Umbilical cord (tissue), 2 donors: ENCODE data around the gene SLC6A9. TPM values are rescaled to one million over a fixed set of nuclear protein-coding genes. Genes with fewer than 3 reads are reported as not detected.
A peak's percentile ranks its signal among the peaks of the same experiment; 100 is the strongest.

ENCODE experiments used
- DNase-seq: peaks from one replicate; pipeline ENCODE4 v3.0.0-alpha.2; 2015; ENCODE audit warnings: low spot score
- total RNA-seq: library from RNA; depleted of rRNA; stranded (reverse); fragments of >200 nt; gene quantifications from one replicate; pipeline ENCODE4 v1.2.3, GENCODE V29; 2014; ENCODE audit warnings: low replicate concordance; ENCODE audit not compliant: insufficient read depth

SLC6A9 gene
- total RNA-seq, 1 donor from 2014 or later = 0.48 TPM

DNA sequence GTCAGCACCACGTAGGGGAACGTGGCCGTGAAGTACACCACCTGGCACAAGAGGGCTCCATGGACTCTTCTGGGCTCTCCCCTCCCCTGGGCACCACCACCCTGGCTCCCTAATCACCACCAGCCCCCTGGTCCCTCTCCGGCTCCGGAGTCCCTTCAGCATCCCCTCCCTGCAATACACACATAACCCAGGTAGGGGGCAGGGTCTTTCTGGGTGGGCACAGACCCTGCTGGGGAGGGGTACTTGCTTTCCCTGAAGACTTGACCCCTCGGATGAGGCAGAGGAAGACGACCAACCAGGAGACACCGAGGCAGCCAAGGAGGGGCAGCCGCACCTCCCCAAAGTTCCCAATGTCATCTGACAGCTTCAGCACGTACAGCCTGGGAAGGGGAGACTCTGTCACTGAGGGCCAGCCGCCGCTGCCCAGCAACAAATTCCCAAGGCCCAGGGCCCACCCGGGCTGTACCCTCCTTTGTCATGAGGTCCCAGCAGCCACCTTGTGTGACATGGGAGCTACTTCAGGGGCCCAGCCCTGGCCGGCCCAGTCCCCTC, 28.6 kb downstream of the SLC6A9 start:
- no peak for DNase-seq

DNA sequence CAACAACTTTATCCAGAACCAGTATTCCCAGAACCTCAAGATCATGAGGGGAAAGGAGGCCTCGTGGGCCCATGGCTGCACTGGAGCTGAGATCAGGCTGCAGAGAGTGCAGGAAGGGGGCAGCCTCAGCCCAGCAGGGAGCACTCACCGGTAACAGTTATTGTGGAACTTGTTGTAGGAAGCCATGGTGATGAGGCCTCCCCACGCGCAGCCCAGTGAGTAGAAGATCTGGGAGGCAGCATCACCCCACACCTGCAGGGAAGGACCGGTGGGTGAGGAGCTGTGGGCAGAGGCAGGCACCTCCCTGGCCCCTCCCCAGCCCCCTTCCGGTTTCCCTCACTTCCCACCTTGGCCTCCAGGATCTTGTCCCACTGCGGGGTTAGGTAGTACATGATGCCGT, 29.1 kb downstream of the SLC6A9 start:
- no peak for DNase-seq

DNA sequence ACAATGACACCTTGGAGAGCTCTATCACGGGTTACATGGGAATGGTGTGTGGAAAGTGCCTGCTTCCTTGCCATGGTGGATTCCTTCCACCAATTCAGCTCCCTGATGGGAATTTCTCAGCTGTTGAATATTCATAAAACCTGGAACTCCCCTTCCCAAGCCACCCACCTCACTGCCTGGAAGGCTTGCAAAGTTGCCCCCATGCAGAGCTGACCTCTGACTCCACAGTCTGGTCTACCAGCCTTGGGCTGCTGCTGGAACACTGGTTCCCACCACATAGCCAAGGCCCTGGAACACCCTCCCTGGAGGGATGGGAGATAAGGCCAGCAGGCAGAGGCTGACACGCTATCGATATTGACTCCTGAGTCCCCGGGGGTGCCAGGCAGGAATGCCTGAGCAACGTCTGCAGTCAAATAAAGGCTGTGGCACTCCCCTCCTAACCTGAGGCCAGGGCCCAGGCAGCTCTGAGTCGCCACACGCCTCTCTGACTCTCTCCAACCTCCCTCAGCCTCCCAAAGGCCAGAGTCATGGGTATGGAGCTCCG, 31.1 kb downstream of the SLC6A9 start:
- no peak for DNase-seq

DNA sequence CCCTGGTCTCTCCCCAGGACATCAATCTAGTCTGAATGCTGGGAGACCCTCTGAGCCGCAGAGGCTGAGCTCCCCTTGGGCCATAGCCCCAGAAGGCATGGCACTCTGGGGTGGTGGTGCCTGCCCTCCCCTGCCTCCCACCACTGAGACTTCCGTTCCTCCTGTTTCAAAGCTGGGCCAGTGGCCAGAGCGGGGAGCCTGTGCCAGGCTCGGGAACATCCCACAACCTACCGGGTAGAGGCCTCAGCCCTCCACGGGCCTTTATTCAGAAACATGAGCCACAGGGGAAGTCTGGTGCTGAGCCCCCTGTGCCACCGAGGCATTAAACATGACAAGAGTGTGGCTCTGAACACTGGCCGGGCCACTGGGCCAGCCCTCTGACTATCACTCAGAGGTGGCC, 31.8 kb downstream of the SLC6A9 start:
- no peak for DNase-seq

DNA sequence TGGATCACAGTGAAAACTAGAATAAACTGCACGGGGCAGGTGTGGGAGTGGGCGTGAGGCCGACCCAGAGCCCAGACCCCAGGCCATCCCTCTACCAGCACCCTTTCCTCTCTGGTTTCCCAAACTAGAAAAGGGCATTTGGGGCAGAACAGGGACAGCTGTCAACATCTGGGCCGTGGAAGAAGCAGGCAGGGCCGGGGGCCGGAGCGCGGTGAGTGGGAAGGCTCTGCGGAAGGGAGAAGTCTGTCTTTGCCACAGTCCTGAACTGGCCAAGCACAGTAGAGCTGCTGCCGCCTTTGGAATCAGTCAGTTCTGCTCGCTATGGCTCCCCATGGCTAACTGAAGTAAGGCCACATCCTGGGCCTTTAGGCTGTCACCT, 33.3 kb downstream of the SLC6A9 start:
- DNase-seq = no peak

DNA sequence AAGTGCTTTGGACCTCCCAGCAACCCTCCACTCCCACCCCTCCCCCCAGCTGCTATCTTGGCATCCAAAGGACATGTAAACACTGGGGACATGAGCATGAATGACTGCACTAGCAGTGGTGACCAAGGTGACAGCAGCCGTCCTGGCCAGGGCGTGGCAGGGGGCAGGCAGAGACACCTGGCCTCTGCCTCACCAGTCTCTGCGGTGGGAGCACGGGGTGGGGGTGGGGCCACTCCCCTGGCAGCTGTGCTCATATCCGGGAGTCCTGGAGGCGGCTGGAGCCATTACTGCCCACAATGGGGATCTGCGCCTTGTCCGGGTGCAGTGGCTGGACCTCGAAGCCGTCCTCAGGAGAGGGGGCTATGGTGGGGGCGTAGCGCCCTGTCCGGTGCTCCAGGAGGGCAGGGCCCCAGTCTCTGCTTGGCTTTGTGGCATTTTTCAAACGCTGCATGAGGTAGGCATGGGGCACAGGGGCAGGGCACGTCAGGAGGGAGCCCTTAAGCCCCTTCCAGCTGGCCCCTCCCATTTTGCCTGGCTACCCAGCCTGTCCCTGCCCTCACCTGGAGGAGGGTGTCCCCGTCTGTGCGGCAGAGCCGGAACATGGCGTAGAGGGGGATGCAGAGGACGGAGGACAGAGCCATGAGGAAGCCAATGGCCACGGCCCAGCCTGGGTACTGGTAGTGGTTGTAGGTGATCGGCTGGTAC, 33.8 kb downstream of the SLC6A9 start:
- DNase-seq = no peak

DNA sequence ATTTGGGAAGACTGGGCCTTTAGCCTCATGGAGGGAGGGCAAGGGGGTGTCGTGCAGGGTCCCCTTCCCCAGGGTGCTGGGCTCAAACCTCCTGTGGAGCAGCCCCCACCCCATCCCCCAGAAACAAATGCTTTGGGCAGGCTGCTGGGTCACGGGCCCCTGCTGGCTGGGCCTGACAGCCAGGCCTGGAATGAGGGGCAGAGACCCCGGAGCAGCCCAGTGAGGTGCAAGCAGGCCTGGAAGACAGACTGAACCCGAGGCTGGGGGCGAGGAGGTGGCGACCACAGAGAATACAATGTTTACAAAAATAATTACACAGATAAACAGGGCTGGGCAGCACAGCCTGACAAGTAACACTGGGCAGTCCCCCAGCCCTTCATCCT, 34.5 kb downstream of the SLC6A9 start:
- DNase-seq = no peak

DNA sequence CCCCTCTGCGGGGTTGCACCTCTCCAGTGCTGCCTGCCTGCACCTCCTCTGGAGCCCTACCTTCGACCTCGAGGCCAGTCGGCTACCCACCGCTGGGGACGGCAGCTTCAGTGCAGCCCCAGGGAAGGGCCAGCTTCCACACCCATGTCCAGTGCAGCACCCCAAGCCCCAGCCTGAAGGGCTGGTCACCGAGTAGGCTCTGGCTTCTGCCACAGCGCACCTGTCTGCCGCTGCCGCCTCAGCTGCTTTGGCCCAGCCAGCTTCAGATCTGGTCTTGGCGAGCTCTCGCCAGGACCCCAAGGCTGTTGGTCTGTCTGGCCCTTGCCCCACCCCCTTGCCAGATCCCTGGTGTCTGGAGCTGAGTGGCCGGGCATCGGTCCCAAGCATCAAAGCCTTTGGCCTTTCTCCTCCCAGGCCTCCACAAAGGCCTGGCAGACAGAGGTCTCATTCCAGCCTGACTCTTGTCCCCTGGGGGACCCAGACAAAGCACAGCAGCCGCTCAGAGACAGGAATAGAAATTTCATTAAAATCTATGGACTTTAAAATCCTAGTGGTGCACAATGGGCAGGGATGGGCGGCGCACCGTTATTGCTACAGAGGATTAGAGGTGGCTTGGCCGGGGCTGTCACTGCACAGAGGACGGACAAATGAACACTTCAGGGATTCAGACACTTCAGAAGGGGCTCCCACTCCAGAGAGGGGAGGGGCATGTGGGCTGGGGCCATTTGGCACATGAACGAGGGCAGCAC, 35.1 kb downstream of the SLC6A9 start:
- no peak for DNase-seq

DNA sequence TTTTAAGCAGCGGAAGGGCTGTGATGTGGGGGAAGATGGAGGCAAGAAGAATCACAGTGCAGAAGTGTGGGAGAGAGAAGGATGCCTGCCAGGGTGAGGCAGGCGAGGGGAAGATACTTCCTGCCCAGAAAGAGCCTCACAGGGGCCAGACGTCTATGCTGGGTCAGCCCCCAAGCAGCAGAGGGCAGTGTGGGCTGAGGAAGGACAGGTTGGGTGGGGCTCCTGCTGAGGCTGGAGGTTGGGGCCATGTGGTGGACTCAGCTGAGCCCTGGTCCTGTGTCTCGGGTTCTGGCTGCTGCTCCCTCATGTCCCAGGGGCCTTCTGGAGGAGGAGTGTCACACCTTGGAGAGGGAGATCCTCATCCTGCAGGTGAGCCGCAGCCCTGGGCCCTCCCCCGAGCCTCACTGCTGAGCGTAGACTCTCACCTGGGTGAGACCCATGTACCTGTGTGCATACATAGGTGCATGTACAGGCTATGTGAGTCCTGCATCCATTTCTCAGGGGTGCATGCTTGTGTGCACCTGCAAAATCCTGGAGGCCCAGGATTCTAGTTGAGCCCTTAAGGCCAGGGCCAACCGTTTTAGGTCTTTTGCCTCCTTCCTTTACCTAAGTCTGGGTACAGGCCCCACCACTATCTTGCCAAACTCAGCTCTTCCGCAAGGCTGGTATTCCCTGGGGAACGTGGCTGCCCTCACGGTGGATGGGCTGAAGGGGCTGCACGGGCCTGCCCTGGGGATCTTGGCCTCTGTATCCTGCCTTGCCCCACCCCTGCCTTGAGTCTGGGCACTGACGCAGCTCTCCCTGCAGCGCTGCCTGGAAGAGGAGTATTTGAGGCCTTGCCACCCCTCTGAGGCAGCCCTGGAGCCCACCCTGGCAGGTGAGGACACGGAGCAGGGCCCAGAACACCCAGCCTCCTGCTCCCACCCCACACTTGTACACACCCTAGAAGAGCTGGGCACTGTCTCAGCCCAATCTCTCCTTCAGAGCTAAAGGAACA, 36.2 kb downstream of the SLC6A9 start:
- DNase-seq = no peak

DNA sequence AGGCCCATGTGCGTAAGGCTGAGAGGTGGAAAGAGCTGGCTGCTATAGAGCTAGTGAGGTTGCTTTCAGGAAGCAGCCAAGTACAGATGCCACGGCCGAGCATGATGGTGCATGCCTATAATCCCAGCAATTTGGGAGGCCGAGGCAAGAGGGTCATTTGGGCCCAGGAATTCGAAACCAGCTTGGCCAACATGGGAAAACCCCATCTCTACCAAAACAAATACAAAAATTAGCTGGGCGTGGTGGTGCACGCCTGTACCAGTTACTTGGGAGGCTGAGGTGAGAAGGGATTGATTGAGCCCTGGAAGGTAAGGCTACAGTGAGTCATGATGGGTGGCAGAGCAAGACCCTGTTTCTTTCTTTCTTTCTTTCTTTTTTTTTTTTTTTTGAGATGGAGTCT, 37.2 kb downstream of the SLC6A9 start:
- DNase-seq = no peak

DNA sequence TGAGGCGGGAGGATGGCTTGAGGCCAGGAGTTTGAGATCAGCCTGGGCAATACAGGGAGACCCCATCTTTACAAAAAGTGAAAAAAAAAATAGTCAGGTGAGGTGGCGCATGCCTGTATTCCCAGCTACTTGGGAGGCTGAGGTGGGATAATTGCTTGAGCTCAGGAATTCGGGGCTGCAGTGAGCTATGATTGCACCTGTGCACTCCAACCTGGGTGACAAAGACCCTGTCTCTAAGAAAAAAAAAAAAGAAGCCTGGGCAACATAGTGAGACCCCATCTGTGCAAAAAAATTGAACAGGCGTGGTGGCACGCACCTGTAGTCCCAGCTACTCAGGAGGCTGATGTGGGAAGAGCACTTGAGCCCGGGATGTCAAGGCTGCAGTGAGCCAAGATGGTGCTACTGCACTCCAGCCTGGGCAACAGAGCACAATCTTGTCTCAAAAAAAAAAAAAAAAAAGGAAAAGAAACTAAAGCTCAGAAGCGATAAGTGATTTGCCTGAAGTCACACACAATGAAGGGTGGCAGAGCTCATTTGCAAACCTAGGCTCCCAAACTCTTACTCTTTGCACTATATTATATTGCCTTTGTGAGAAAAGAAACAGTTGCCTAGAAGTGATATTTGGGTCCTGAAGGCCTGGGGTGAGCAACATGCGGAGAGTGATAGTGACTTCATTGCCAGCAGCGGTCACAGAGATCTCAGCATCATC, 37.9 kb downstream of the SLC6A9 start:
- DNase-seq = no peak

DNA sequence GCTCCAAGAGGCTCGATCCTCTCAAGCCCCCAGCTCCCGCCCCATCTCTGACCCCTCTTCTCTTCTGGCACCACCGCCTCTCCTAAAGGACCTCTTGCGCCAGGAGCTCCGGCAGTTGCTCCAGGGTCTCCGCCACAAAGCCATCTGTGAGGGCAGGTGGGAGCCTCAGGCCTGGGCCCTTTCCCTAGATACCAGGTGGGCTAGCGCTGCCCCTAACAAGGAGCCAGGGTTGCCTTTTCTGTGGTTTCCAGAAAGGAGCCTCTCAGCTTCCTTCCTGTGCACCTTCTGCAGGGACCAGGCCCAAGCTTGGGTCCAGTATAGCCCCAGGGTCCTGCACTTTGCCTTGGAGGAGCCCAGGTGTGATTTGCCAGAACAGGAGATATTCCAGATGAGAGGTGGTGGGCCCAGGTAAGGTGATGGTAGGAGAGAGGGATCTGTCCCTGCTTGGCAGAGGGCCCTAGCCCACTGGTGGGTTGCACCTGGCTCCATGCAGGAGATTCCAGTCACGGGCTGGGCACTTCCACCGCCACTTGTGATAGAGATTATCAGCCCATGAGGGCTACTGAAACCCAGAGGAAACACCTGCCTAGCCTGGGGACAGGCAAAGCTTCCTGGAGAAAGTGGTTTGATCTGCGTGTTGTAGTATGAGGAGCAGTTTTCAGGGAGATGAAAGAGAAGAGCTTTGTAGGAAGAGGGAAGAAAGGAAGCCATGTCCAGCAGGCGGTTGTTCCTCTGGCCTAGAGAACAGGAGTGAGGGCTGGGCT, 38.8 kb downstream of the SLC6A9 start:
- DNase-seq = no peak

DNA sequence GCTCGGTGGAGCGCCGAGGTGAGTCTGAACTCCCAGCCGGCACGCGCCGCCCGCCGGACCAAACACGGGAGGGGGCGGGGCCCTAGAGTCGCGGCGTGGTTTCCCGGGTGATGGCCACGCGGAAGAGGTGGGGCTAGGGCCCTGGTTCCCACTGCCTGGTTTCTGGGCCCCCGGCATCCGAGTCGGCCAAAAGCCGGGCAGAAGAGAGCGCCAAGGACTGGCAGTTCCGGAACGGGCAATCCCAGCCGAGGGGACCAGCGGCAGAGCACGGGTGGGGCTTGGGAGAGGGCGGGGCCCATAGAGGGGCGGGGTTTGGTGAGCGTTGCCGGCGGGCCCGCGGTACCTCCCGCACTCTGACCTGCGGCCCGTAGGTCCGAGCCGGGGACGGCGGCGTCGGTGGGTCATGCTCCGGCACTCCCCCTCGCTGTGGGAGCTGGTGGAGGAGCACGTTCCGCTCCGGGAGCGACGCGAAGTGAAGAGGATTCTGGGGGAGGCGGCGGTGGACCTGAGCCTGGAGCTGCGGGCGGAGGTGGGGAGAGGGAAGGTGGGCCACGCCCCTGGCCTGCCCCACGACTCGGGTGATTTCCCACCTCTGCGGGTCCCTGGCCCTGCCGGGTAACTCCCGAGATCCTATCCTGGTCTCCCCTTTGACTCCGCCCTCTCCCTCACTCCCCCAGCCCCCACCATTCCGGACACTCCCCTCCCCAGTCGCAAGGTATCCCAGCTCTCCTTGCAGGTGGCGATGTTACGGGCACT, 39.6 kb downstream of the SLC6A9 start, which contains the start of gene CCDC24:
TSS of gene CCDC24 (plus strand) at position 124 of the 756 bp plus-strand sequence. CDS start at position 404, 280 bp downstream.
- DNase-seq = peak; percentile 82

DNA sequence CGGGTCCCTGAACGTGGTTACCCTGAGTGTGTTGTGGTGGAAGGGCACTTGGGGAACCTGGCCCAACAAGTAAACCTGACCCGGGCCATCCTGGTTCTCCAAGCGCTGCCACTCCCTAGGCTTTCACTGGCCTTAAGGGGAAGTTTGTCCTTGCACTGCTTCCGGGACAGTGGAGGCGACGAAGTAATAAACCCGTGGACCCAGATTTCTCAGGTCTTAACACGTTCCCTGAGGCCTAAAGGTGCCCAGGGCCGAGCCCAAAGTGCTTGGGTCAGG, 40.1 kb downstream of the SLC6A9 start:
- DNase-seq = no peak

DNA sequence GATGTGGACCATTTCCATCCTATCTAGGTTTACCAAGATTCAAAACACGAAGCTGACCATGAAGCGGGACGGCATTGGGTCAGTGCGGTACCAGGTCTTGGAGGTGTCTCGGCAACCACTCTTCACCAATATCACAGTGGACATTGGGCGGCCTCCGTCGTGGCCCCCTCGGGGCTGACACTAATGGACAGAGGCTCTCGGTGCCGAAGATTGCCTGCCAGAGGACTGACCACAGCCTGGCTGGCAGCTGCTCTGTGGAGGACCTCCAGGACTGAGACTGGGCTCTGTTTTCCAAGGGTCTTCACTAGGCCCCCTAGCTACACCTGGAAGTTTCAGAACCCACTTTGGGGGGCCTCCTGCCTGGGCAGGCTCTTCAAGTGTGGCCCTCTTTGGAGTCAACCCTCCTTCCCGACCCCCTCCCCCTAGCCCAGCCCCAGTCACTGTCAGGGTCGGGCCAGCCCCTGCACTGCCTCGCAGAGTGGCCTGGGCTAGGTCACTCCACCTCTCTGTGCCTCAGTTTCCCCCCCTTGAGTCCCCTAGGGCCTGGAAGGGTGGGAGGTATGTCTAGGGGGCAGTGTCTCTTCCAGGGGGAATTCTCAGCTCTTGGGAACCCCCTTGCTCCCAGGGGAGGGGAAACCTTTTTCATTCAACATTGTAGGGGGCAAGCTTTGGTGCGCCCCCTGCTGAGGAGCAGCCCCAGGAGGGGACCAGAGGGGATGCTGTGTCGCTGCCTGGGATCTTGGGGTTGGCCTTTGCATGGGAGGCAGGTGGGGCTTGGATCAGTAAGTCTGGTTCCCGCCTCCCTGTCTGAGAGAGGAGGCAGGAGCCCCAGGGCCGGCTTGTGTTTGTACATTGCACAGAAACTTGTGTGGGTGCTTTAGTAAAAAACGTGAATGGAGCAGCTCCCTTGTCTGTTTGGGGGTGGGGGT, 40.7 kb downstream of the SLC6A9 start:
- DNase-seq = no peak

DNA sequence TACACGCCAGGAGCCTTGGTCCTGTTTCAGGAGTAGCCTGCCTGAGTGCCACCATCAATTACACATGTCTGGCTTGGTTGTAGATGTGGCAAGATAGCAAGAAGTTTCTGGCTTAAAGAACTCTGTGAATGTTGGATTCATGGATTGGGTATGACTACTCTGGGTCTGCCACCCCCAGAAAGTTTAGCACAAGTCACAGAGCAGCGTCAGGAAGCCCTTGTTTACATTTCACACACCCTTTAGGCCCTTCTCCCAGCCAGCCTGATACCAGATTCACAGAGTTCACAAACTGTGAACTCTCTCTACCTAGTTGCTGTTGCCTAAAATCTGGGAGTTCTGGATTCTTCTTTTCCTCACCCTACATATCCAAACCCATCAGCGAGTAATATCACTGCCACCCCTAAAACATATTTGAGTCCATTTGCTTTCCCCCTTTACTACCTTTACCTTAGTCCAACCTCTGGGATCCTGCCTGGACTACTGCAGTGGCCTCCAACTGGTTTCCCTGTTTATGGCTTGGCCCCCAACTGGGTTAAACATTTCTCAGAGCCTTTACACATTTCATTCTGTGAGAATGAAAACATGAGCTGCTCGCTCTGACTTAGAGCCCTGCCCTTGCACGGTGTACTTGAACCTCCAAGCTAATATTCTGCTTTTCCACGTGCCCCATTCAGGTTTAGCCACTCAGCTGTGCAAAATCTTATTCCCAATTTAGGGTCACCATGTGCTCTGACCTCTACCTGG, 43.9 kb downstream of the SLC6A9 start:
- no peak for DNase-seq

DNA sequence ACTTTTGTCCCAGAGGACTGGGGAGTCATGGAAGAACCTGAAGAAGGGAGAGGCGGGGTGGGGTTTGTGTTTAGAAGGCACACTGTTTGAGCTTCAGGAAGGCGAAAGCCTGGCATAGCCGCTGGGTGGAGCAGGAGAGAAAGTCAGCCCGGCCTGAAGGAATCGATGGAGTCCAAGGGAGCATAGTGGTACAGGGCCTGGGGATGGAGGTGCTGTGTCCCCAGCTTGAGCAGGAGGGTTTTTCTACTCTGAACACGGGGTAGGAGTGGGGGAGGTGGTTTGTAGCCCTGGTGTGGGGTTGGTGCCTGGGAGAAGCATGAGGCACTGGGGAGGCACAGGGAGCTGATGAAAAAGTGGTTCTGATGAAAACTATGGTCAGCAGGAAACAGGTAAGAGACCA, 44.5 kb downstream of the SLC6A9 start:
- no peak for DNase-seq
